ENCODE results near the gene STK10.

GRCh38 chr5:172193872-172194271, 5.8 kb upstream of the STK10 start, which contains the start of gene EFCAB9:
- TF ChIP-seq EZH2 (IDR thresholded peaks at IDR 0.05; ENCODE audit: insufficient read depth, low read length) (no peak), CTCF (IDR thresholded peaks at IDR 0.05; ENCODE audit: insufficient read depth, low read depth, low read length) (no peak)
